Osteocyte (in vitro differentiated cells): Measurements from ENCODE around the gene SEC14L1. TPM values are rescaled to one million over a fixed set of nuclear protein-coding genes. Genes with fewer than 3 reads are reported as not detected.

ENCODE experiments used
- DNase-seq: peaks from one replicate; pipeline ENCODE4 v3.0.0; 2021; ENCODE audit warnings: mixed read lengths; ENCODE audit not compliant: unreplicated experiment; ENCODE audit errors: extremely low spot score
- H3K27ac Mint-ChIP-seq: one replicate; pipeline ENCODE4 v1.8.0; 2021; ENCODE audit warnings: mild to moderate bottlenecking, mixed read lengths; ENCODE audit not compliant: unreplicated experiment
- H3K27me3 Mint-ChIP-seq: one replicate; pipeline ENCODE4 v1.8.0; 2021; ENCODE audit warnings: mixed read lengths; ENCODE audit not compliant: unreplicated experiment
- H3K36me3 Mint-ChIP-seq: one replicate; pipeline ENCODE4 v1.8.0; 2021; ENCODE audit warnings: mixed read lengths; ENCODE audit not compliant: unreplicated experiment
- H3K4me1 Mint-ChIP-seq: one replicate; pipeline ENCODE4 v1.8.0; 2021; ENCODE audit warnings: mixed read lengths; ENCODE audit not compliant: unreplicated experiment
- H3K4me3 Mint-ChIP-seq: one replicate; pipeline ENCODE4 v1.8.0; 2021; ENCODE audit warnings: mild to moderate bottlenecking, moderate library complexity, mixed read lengths; ENCODE audit not compliant: unreplicated experiment
- H3K9me3 Mint-ChIP-seq: one replicate; pipeline ENCODE4 v1.8.0; 2021; ENCODE audit warnings: mixed read lengths; ENCODE audit not compliant: unreplicated experiment
- total RNA-seq: library from RNA; stranded (reverse); gene quantifications from 2 replicates; pipeline ENCODE4 v1.2.1, GENCODE V29; 2021
- TF ChIP-seq, protein P1 (sequence below): fragments of 200-600 bp; sonication (generic); IDR thresholded peaks from 2 replicates; pipeline ENCODE4 v1.5.0; 2021; ENCODE audit warnings: antibody characterized with exemption, mild to moderate bottlenecking, moderate library complexity

Gene SEC14L1
- total RNA-seq, 1 donor from 2014 or later = 82.9 TPM

DNA sequence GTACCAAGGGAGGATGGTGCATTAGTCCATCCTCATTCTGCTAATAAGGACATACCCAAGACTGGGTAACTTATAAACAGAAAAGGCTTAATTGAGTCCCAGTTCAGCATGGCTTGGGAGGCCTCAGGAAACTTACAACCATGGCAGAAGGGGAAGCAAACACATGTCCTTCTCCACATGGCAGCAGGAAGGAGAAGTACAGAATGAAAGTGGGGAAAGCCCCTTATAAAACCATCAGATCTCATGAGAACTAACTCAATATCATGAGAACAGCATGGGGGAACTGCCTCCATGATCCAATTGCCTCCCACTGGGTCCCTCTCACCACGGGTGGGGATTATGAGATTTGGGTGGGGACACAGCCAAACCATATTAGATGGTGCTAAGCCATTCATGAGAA lies 84.5 kb downstream of the SEC14L1 start:
- DNase-seq = no peak
- Mint-ChIP-seq H3K36me3 (peaks cover 5% of the 10 kb centered on the region), H3K27me3 (no peaks in the 10 kb centered on the region), H3K4me1 (no peaks in the 10 kb centered on the region), H3K4me3 (no peak overlapping the region), H3K27ac (no peak overlapping the region), H3K9me3 (no peaks in the 10 kb centered on the region)
- TF ChIP-seq, protein P1, sequence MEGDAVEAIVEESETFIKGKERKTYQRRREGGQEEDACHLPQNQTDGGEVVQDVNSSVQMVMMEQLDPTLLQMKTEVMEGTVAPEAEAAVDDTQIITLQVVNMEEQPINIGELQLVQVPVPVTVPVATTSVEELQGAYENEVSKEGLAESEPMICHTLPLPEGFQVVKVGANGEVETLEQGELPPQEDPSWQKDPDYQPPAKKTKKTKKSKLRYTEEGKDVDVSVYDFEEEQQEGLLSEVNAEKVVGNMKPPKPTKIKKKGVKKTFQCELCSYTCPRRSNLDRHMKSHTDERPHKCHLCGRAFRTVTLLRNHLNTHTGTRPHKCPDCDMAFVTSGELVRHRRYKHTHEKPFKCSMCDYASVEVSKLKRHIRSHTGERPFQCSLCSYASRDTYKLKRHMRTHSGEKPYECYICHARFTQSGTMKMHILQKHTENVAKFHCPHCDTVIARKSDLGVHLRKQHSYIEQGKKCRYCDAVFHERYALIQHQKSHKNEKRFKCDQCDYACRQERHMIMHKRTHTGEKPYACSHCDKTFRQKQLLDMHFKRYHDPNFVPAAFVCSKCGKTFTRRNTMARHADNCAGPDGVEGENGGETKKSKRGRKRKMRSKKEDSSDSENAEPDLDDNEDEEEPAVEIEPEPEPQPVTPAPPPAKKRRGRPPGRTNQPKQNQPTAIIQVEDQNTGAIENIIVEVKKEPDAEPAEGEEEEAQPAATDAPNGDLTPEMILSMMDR = no peak

DNA sequence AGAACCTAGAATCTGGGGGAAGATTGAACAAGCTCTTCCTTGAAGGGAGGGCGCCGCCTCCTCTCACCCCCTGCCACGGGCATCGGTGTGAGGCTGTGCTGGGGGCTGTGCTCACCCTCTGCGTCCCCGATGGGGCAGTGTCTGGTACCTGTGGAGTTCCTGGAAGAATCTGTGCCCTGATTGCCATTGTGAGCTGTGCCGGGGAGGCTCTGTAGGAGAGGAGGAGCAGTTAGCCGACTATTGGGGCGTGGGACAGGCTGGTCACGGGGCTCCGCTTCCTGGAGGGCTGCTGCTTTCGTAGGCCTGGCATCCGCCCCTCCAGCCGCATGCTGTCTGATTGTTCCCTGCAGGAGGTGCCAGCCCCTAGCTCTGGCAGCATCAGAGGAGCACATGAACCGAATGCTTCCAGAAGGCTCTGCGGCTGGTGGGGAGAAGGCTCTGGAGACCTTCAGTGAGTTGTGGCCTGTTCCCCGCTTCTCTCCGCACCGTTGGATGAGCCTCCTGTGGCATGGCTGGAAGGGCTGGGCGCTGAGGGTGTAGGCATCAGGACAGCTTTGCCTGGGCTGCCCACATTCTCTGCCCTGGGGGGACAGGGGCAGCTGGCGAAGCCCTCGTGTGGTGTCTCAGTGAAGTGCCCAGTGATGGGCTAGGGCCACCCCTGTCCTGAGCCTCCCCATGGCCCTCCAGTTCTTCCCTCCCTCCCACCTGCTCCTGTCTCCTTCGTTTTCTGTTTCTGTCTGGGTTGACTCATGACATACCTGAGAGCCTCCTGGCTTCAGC lies 86.9 kb downstream of the SEC14L1 start:
- Mint-ChIP-seq H3K27me3 (no peaks in the 10 kb centered on the region), H3K4me3 (no peak overlapping the region), H3K27ac (no peak overlapping the region), H3K4me1 (no peaks in the 10 kb centered on the region), H3K9me3 (no peaks in the 10 kb centered on the region), H3K36me3 (no peaks in the 10 kb centered on the region)
- no peak for DNase-seq
- TF ChIP-seq, protein P1 = no peak

DNA sequence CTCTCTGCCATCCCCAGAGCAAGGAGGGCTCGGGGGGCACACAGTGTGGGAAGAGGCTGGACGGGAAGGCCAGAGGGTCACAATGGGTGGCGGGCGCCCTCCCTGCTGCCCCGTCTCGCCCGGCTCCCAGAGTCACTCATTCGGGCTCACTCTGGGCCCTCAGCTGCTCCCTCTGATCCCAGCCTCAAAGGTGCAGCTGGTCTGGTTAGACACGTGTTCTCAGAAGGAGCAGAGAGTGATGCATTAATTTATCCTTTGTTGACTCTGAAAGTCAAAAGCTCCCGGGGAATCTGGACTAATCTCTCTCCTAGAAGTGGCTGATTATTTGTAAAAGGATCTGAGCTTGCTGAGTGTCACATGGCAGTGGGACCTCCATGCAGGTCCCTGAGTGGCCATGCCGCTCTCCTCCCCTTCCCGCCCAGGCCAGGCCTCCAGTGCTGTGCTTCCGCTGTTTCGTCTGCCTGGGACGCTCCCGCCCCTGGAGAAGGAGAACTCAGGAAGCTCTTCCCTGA lies 87.5 kb downstream of the SEC14L1 start:
- no peaks in the 10 kb centered on the region for H3K27me3 Mint-ChIP-seq
- no peaks in the 10 kb centered on the region for H3K36me3 Mint-ChIP-seq
- peak overlapping the region; percentile 8 for H3K27ac Mint-ChIP-seq
- TF ChIP-seq, protein P1 = no peak
- no peak overlapping the region for H3K4me3 Mint-ChIP-seq
- no peaks in the 10 kb centered on the region for H3K9me3 Mint-ChIP-seq
- H3K4me1 Mint-ChIP-seq = no peaks in the 10 kb centered on the region
- no peak for DNase-seq

DNA sequence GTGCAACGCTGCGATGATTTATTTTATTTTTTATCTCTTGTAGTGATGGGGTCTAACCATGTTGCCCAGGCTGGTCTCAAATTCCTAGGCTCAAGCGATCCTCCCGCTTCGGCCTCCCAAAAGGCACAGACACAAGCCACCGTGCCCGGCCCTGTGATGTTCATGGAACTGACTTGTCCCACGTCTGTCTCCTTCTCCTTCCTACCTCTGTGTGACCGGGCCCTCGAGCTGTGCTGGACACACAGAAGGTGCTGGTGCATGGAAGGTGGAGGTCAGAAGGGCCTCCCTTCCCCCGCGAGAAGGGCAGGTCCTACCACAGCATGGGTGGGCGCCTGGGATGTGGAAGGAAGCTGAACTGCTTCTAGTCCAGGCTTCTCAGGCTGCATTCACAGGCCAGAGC lies 88.0 kb downstream of the SEC14L1 start:
- no peak overlapping the region for H3K4me3 Mint-ChIP-seq
- H3K27ac Mint-ChIP-seq = peak overlapping the region; percentile 8
- H3K36me3 Mint-ChIP-seq = no peaks in the 10 kb centered on the region
- no peak for DNase-seq
- H3K9me3 Mint-ChIP-seq = no peaks in the 10 kb centered on the region
- no peaks in the 10 kb centered on the region for H3K27me3 Mint-ChIP-seq
- H3K4me1 Mint-ChIP-seq = no peaks in the 10 kb centered on the region
- TF ChIP-seq, protein P1 = no peak

DNA sequence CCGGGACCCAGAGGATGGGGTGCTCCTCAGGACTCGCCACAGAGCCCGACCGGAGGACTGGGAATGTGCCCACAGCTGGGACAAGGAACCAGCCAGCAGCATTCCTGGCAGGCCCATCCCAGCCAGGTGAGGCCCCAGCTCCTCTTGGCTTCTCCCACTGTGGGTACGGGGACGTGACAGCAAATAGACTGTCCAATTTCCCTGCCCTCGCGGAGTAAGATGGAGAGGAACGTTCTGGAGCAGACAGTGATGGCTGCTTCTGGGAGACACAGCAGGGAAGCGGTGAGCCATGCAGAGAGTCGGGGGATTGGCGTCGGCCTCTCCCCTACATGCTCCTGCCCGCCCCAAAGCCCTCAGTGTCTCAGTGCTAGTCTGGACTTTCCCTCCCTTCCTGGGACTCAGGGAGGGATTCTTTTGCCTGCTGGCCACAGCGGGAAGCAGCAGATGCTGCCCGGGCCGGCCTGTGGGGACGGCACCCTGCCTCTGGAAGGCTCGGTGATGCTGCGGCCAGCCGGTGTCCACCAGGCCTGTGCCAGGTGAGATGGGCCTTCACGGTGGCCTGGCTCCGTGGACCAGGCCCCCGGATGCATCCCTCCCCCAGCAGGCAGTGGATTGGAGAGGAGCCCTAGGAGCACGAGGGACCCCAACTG lies 89.1 kb downstream of the SEC14L1 start:
- no peak for DNase-seq
- peaks cover 4% of the 10 kb centered on the region for H3K4me1 Mint-ChIP-seq
- no peak overlapping the region for H3K4me3 Mint-ChIP-seq
- TF ChIP-seq, protein P1 = no peak
- no peak overlapping the region for H3K27ac Mint-ChIP-seq
- no peaks in the 10 kb centered on the region for H3K9me3 Mint-ChIP-seq
- H3K36me3 Mint-ChIP-seq = no peaks in the 10 kb centered on the region
- H3K27me3 Mint-ChIP-seq = no peaks in the 10 kb centered on the region
